Naive B cell (primary cell): ENCODE results near the gene C1orf105. TPM values are rescaled to one million over a fixed set of nuclear protein-coding genes. Genes with fewer than 3 reads are reported as not detected.

Source experiments
- ATAC-seq, 2 donors: fragments of 150-1000 bp; cut with Tn5 transposase; 2 replicates each; pipeline ENCODE4 v1.10.0; 2021; ENCODE audit warnings: low read depth in 2 of 2, mild to moderate bottlenecking in 2 of 2, moderate library complexity in 2 of 2
- DNase-seq: peaks from one replicate; pipeline ENCODE4 v3.0.0; 2022
- H3K27ac Mint-ChIP-seq, 6 donors: one replicate each; pipeline ENCODE4 v1.8.0; 2020 to 2022; ENCODE audit warnings: mild to moderate bottlenecking in 6 of 6, mixed read lengths in 6 of 6, moderate library complexity in 5 of 6, inconsistent platforms in 2 of 6
- H3K27me3 Mint-ChIP-seq, 3 donors: one replicate each; pipeline ENCODE4 v1.8.0; 2021 to 2022; ENCODE audit warnings: mixed read lengths in 3 of 3, mild to moderate bottlenecking in 1 of 3
- H3K36me3 Mint-ChIP-seq, 2 donors: one replicate each; pipeline ENCODE4 v1.8.0; 2020 to 2022; ENCODE audit warnings: mixed read lengths in 2 of 2, inconsistent platforms in 1 of 2, mild to moderate bottlenecking in 1 of 2
- H3K4me1 Mint-ChIP-seq, 3 donors: one replicate each; pipeline ENCODE4 v1.8.0; 2020 to 2022; ENCODE audit warnings: mixed read lengths in 3 of 3, inconsistent platforms in 1 of 3, mild to moderate bottlenecking in 1 of 3, moderate library complexity in 1 of 3
- H3K4me3 Mint-ChIP-seq, 8 donors: one replicate each; pipeline ENCODE4 v1.8.0; 2020 to 2022; ENCODE audit warnings: mild to moderate bottlenecking in 8 of 8, mixed read lengths in 8 of 8, moderate library complexity in 8 of 8, inconsistent platforms in 2 of 8
- H3K9me3 Mint-ChIP-seq, 7 donors: one replicate each; pipeline ENCODE4 v1.8.0; 2020 to 2022; ENCODE audit warnings: mixed read lengths in 7 of 7, mild to moderate bottlenecking in 5 of 7, inconsistent platforms in 2 of 7, moderate library complexity in 1 of 7
- polyA plus RNA-seq, 6 donors: library from polyadenylated mRNA; unstranded; fragments of 300-500 nt; fragmentation: Illumina TruSeq; gene quantifications; one replicate each; pipeline ENCODE4 v1.2.3, GENCODE V29; 2021; ENCODE audit warnings: low read depth in 6 of 6

The C1orf105 gene
- polyA plus RNA-seq, 6 donors from 2014 or later, result not detected

DNA sequence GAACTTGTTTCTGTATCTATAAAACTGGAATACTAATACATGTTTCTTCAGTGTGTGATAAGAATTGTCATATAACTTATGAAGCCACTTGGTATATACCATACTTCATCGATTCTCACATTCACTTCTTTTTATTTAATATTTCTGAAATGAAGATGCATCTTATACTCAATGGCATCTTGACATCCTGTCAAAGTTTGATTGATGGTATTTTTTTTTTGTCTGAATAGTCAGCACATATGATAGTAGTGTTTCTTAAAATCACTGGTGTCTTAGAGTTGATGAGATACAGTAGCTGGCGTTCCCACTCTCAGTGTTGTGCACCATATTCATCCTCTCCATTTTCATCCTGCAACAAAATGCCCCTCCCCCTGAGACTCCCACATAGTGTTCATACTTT, 34.4 kb upstream of the C1orf105 start:
- DNase-seq (no peak), ATAC-seq (no peak)
- no peaks in the 10 kb centered on the region for H3K27me3 Mint-ChIP-seq
- H3K4me3 Mint-ChIP-seq, result peak overlapping the region in 1 of 8 donors; percentile 29
- no peaks in the 10 kb centered on the region for H3K9me3 Mint-ChIP-seq
- peaks cover 23 to 44% (median 29%) of the 10 kb centered on the region in 3 donors for H3K4me1 Mint-ChIP-seq
- no peaks in the 10 kb centered on the region for H3K36me3 Mint-ChIP-seq
- no peak overlapping the region for H3K27ac Mint-ChIP-seq

DNA sequence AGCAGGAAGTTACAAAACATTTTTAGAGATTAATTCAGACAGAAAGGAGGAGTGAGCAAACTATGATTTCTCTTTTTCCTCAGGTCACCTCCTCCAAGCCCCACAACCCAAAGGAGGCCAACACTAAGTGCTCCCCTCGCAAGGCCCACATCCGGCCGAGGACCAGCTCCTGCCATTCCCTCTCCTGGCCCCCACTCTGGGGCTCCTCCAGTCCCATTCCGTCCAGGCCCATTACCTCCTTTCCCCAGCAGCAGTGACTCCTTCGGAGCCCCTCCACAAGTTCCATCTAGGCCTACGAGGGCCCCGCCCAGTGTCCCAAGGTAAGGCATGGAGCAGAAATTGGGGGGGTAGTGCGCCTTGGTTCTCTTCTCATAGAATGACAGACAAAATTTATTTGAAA, 32.0 kb upstream of the C1orf105 start:
- DNase-seq, result no peak
- Mint-ChIP-seq H3K9me3 (peaks cover 0 to 2% (median 0%) of the 10 kb centered on the region in 7 donors), H3K36me3 (no peaks in the 10 kb centered on the region), H3K27me3 (no peaks in the 10 kb centered on the region), H3K4me1 (peaks cover 34 to 45% (median 35%) of the 10 kb centered on the region in 3 donors), H3K4me3 (no peak overlapping the region), H3K27ac (peak overlapping the region in 3 of 6 donors; percentile 22 to 68 (median 49))
- ATAC-seq, result no peak

DNA sequence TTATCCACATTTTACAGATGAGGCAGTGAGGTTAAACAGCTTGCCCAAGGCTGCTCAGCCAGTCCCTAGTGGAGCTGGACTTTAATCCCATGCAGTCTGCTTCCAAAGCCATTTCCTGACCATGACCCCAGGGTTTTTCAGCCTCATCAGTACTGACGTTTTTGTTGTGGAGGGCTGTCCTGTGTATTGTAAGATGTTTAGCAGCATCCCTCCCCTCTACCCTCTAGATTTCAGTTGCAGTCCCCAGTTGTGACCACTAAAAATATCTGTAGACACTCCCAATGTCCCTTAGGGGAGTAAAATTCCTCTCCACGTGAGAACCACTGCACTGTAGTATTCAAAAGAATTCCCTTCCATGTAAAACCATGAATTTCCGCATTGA, 30.2 kb upstream of the C1orf105 start:
- DNase-seq (no peak), ATAC-seq (no peak)
- Mint-ChIP-seq H3K27ac (peak overlapping the region; percentile 98 to 100 (median 99)), H3K27me3 (no peaks in the 10 kb centered on the region), H3K36me3 (no peaks in the 10 kb centered on the region), H3K4me1 (peaks cover 46 to 62% (median 51%) of the 10 kb centered on the region in 3 donors), H3K4me3 (peak overlapping the region; percentile 87 to 95 (median 92)), H3K9me3 (peaks cover 0 to 2% (median 0%) of the 10 kb centered on the region in 7 donors)

DNA sequence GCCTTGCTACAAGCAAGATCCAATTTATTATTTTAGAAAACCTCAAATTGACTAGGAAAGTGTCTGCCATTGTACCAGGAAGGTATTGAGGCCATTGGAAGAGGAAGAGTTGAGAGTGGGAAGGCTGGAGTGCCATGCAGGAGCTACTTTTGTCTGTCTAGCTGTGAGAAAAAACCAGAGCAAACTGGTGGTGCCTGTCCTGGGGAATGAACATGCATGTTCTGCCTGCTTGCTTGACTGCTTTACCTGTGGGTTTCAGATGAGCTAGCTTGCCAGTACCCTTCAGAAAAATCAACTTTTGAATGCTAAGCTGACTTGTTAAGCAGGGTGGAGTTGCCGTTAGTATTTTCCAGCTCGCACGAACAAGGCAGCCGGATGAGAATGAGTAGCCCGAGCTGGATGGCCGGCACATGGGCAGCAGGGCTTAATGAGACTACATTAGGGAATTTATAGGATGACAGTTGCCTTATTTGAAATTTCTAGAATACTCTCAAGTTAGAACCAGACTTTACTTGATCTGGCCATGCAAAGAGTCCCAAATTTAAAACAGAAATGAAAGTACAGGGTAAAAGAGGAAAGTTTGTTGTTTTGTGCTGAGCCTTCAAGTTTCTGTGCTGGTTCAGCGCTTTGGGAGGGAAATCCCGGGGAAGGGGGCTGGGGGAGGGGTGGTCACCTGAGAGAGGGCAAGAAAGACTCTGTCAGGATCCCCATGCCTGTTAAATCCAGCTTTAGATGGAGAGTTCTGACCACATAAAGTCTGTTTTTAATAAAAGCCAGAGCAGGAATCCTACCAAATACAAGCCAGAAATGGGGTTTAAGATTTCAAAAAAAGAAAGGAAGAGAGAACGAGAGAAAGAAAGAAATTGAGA, 29.6 kb upstream of the C1orf105 start:
- Mint-ChIP-seq H3K4me1 (peaks cover 46 to 62% (median 51%) of the 10 kb centered on the region in 3 donors), H3K27ac (peak overlapping the region; percentile 98 to 100 (median 99)), H3K9me3 (peaks cover 0 to 2% (median 0%) of the 10 kb centered on the region in 7 donors), H3K27me3 (no peaks in the 10 kb centered on the region), H3K4me3 (peak overlapping the region; percentile 87 to 95 (median 92)), H3K36me3 (no peaks in the 10 kb centered on the region)
- DNase-seq, result peak; percentile 63
- ATAC-seq, result peak; percentile 58 to 59

DNA sequence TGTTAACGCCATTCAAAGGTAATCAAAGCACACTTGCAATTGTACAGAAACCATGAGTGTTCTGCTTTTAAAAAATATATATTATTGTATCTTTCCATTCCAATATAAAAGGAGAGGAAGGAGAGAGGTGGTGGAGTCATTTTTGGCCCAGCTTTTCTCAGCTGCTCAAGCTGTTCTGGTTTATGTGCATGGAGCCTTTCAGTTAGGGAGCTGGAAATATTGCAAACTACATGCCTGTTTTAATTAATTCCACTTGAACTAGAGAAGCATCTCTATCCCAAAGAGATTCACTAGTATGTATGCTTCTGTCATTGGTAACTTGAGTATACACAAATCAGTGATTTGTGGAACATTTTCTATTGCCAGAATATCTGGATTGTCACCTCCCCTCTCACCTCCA, 28.5 kb upstream of the C1orf105 start:
- Mint-ChIP-seq H3K4me3 (peak overlapping the region in 2 of 8 donors; percentile 10 to 88), H3K27ac (peak overlapping the region; percentile 91 to 99 (median 98))

DNA sequence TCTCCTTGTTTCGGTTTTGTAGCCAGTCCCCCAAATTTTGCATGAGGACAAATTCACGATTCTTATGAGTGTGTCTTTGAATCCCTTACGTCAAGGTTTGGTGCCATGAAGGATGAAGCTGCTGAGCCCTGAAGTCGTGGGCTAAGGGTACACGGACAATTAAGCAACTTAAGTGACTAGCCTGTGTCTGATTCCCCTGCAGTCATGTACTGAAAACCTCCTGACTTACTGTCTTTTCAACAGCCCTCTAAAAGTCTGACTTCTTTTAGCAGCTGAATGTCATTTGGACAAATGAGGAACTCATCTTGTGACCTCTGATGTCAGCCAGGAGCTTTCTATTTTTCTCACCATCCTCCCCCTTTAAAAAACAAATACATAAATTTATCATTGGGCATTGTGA, 27.1 kb upstream of the C1orf105 start:
- H3K27me3 Mint-ChIP-seq, result no peaks in the 10 kb centered on the region
- peak overlapping the region; percentile 98 to 99 (median 99) for H3K27ac Mint-ChIP-seq
- peaks cover 47 to 61% (median 57%) of the 10 kb centered on the region in 3 donors for H3K4me1 Mint-ChIP-seq
- peak overlapping the region; percentile 67 to 82 (median 76) for H3K4me3 Mint-ChIP-seq
- peak; percentile 67 for ATAC-seq
- peak; percentile 65 for DNase-seq
- H3K9me3 Mint-ChIP-seq, result peaks cover 0 to 2% (median 0%) of the 10 kb centered on the region in 7 donors
- H3K36me3 Mint-ChIP-seq, result no peaks in the 10 kb centered on the region

More for the DNA sequence above, 28.5 kb upstream of the C1orf105 start:
- ATAC-seq (no peak), DNase-seq (no peak)
- Mint-ChIP-seq H3K9me3 (peaks cover 0 to 2% (median 0%) of the 10 kb centered on the region in 7 donors), H3K36me3 (no peaks in the 10 kb centered on the region), H3K27me3 (no peaks in the 10 kb centered on the region), H3K4me1 (peaks cover 45 to 61% (median 51%) of the 10 kb centered on the region in 3 donors)

DNA sequence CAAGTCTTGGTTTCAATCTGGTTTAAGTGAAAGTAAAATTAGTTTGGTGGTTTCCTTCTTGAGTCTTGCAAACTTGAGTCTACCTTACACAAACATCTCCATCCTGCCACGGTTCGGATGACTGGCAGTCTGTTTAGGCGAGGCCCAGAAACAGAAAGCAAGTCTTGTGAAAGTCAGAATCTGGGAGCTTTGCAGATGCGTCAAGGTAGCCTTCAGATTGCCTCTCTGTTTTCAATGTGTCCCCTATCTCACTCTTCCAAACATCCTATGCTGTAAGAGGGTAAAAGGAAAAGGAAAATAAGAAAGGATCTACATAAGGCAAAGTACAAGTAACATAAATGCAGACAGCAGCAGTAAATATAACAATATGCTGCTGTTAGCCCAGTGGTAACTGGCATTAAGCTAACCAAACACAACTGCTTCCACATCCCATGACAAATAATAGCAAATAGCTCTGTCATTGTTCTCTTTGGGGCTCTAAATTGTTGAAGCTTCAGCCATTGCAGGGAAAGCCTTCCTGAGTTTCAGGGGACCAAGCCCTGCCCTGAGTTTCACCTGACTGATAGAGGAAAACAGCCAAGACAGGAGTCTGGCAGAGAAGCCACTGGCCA, 26.2 kb upstream of the C1orf105 start:
- Mint-ChIP-seq H3K27ac (peak overlapping the region; percentile 98 to 99 (median 99)), H3K36me3 (no peaks in the 10 kb centered on the region), H3K9me3 (peaks cover 0 to 2% (median 0%) of the 10 kb centered on the region in 7 donors), H3K27me3 (no peaks in the 10 kb centered on the region), H3K4me1 (peaks cover 56 to 66% (median 62%) of the 10 kb centered on the region in 3 donors), H3K4me3 (peak overlapping the region; percentile 57 to 85 (median 78))
- DNase-seq (peak; percentile 82), ATAC-seq (peak; percentile 78 to 80)

DNA sequence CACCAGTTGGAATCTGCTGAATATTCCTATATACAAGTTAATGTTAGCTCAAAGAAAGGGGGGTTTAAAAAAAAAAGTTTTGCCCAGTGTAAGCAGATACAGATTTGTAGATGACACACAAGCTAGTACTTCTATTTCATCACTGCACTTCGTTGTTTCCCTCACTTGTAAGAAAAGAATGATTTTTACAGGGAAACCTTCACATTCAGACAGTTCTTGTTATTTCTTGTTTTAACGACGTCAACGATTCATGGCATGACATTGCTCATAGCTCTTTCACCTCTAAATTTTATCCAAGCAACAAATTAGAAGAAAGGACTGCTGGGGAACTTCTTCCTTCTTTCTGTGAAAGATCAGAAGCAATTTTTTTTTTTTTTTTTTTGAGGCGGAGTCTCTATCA, 25.7 kb upstream of the C1orf105 start:
- DNase-seq, result no peak
- Mint-ChIP-seq H3K4me3 (peak overlapping the region in 7 of 8 donors; percentile 57 to 81 (median 76)), H3K27me3 (no peaks in the 10 kb centered on the region), H3K27ac (peak overlapping the region; percentile 86 to 99 (median 98)), H3K4me1 (peaks cover 56 to 68% (median 67%) of the 10 kb centered on the region in 3 donors), H3K36me3 (no peaks in the 10 kb centered on the region), H3K9me3 (peaks cover 0 to 2% (median 0%) of the 10 kb centered on the region in 7 donors)
- ATAC-seq, result no peak

DNA sequence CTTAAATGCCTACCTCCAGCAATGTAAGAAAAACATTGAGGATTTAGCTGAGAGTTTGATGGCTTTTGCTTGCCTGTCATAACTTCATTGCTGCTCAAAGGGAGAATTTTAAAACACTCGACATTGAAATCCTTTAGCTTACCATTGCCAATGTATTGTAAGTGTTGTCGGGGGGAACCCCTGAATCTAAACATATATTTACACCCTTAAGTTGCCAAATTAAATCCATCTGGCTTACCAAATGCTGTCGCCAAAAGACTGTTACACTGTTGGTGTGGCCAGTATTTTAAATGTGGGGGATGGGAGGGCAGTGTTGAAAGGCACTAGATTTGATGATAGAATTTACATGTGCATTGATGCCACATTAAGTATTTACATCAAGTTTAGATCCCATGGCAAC, 24.9 kb upstream of the C1orf105 start:
- H3K36me3 Mint-ChIP-seq, result no peaks in the 10 kb centered on the region
- H3K27me3 Mint-ChIP-seq, result no peaks in the 10 kb centered on the region
- peaks cover 0 to 2% (median 0%) of the 10 kb centered on the region in 7 donors for H3K9me3 Mint-ChIP-seq
- peak overlapping the region in 1 of 8 donors; percentile 54 for H3K4me3 Mint-ChIP-seq
- no peak for DNase-seq
- H3K4me1 Mint-ChIP-seq, result peaks cover 55 to 66% (median 65%) of the 10 kb centered on the region in 3 donors
- ATAC-seq, result no peak
- H3K27ac Mint-ChIP-seq, result peak overlapping the region in 4 of 6 donors; percentile 49 to 99 (median 92)

DNA sequence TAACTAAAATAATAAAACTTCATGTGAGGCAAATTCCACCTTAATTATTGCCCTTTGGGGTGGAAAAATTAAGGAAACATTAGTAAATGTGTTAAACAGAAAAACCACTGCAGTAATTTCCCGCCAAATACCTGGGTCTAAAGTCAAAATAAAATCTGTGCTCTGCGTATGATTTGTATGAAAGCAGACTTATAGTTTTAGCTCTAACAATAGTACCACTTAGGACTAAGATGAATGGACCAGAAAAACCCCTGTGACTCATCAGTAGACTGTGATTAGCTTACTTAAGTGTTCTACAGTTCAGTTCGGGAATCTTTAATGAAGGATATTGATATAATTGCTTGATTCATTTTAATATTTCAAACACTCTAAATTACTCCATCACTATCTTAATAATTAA, 23.3 kb upstream of the C1orf105 start:
- H3K4me1 Mint-ChIP-seq, result peaks cover 44 to 57% (median 51%) of the 10 kb centered on the region in 3 donors
- H3K4me3 Mint-ChIP-seq, result no peak overlapping the region
- DNase-seq (no peak), ATAC-seq (no peak)
- peak overlapping the region in 1 of 6 donors; percentile 66 for H3K27ac Mint-ChIP-seq
- no peaks in the 10 kb centered on the region for H3K27me3 Mint-ChIP-seq
- H3K9me3 Mint-ChIP-seq, result peaks cover 0 to 2% (median 0%) of the 10 kb centered on the region in 7 donors
- H3K36me3 Mint-ChIP-seq, result no peaks in the 10 kb centered on the region

DNA sequence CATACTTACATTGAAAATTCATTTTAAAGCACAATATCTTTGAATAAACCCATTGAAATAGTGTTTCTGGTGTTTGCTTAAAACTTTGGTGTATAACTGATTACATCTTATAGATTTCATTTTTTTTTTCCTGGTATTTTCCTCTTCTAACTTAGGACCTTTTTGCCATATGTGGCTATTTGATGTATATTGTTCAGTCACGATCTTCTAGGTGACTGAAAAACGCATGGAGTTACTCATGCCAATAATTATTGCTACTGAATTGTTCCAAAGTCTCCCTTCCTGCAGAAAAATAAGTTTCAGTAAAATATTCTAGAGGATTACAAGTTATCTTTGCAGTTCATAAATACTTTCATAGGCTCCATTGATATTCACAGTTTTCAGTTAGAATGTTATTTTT, 22.9 kb upstream of the C1orf105 start:
- no peak for DNase-seq
- no peak for ATAC-seq
- peak overlapping the region in 3 of 6 donors; percentile 24 to 66 (median 42) for H3K27ac Mint-ChIP-seq

DNA sequence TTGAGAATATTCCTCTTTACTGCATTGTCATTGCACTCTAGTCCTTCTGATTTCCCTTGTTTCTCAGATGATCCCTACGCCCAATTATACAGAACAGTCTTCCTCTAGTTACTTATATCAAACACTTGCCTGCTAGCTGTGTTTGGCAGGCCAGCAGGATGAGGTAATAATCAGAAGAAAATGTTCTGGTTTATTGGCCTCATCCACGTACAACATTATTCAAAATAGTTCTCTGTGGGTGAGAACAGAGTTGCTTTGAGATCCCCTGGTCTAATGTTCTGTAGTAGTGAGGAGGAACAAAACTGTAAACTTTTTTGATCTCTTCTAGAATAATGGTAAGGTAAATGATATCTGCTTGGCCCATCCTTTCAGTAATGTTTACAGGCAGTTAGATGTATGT, 22.3 kb upstream of the C1orf105 start:
- no peak overlapping the region for H3K4me3 Mint-ChIP-seq
- H3K36me3 Mint-ChIP-seq, result no peaks in the 10 kb centered on the region
- H3K4me1 Mint-ChIP-seq, result peaks cover 35 to 47% (median 45%) of the 10 kb centered on the region in 3 donors
- ATAC-seq (no peak), DNase-seq (no peak)
- H3K9me3 Mint-ChIP-seq, result peaks cover 0 to 2% (median 0%) of the 10 kb centered on the region in 7 donors
- H3K27ac Mint-ChIP-seq, result peak overlapping the region in 5 of 6 donors; percentile 17 to 66 (median 24)
- no peaks in the 10 kb centered on the region for H3K27me3 Mint-ChIP-seq

More for the DNA sequence above, 22.9 kb upstream of the C1orf105 start:
- Mint-ChIP-seq H3K27me3 (no peaks in the 10 kb centered on the region), H3K9me3 (peaks cover 0 to 2% (median 0%) of the 10 kb centered on the region in 7 donors), H3K4me3 (no peak overlapping the region), H3K36me3 (no peaks in the 10 kb centered on the region), H3K4me1 (peaks cover 40 to 53% (median 47%) of the 10 kb centered on the region in 3 donors)
